Endothelial cell (in vitro differentiated cells): ENCODE results near the gene EML4. TPM values are rescaled to one million over a fixed set of nuclear protein-coding genes. Genes with fewer than 3 reads are reported as not detected.
"Not testable (repeated sequence)": the region's sequence is repeated elsewhere in the genome, so short reads cannot be mapped to it uniquely, and the experiment has no call there.

Experiments used
- DNase-seq: peaks from one replicate; pipeline ENCODE4 v3.0.0; 2021; ENCODE audit warnings: low spot score
- H3K27ac Mint-ChIP-seq: one replicate; pipeline ENCODE4 v1.8.0; 2021; ENCODE audit warnings: mixed read lengths, inconsistent platforms; ENCODE audit not compliant: unreplicated experiment
- H3K27me3 Mint-ChIP-seq: one replicate; pipeline ENCODE4 v1.8.0; 2021; ENCODE audit warnings: mild to moderate bottlenecking, moderate library complexity, mixed read lengths, inconsistent platforms; ENCODE audit not compliant: unreplicated experiment
- H3K36me3 Mint-ChIP-seq: one replicate; pipeline ENCODE4 v1.8.0; 2021; ENCODE audit warnings: mild to moderate bottlenecking, low read depth, mixed read lengths, inconsistent platforms; ENCODE audit not compliant: unreplicated experiment
- H3K4me1 Mint-ChIP-seq: one replicate; pipeline ENCODE4 v1.8.0; 2021; ENCODE audit warnings: mild to moderate bottlenecking, mixed read lengths, inconsistent platforms; ENCODE audit not compliant: unreplicated experiment
- H3K4me3 Mint-ChIP-seq: one replicate; pipeline ENCODE4 v1.8.0; 2021; ENCODE audit warnings: mild to moderate bottlenecking, mixed read lengths, inconsistent platforms; ENCODE audit not compliant: unreplicated experiment
- H3K9me3 Mint-ChIP-seq: one replicate; pipeline ENCODE4 v1.8.0; 2021; ENCODE audit warnings: mixed read lengths, inconsistent platforms; ENCODE audit not compliant: unreplicated experiment
- total RNA-seq: library from RNA; stranded (reverse); fragmentation: NEBNext Ultra II Directional; extraction: Animal tissue kit (Norgen Biotek cat#: 25700); gene quantifications from one replicate; pipeline ENCODE4 v1.2.1, GENCODE V29; 2021; ENCODE audit not compliant: unreplicated experiment
- TF ChIP-seq, protein P1 (sequence below): fragments of 200-600 bp; sonication (generic); IDR thresholded peaks from one replicate; pipeline ENCODE4 v1.5.0; 2021; ENCODE audit warnings: antibody characterized with exemption; ENCODE audit not compliant: unreplicated experiment

The EML4 gene
- total RNA-seq, 1 donor from 2014 or later = 49.7 TPM

DNA sequence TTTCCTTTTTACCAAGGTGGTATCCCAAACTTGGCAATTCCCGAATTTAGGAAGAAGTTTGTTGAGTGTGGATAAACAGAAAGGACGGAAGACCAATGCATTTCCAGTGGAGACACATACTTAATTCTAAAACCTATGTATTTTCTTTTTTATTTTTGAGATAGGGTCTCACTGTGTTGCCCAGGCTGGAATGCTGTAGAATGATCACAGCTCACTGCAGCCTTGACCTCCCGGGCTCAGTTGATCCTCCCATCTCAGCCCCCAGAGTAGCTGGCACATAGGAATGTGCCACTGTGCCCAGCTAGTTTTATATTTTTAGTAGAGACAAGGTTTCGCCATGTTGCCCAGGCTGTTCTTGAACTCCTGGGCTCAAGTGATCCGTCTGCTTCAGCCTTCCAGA is 101.6 kb downstream of the EML4 start:
- no peak for DNase-seq
- TF ChIP-seq, protein P1, sequence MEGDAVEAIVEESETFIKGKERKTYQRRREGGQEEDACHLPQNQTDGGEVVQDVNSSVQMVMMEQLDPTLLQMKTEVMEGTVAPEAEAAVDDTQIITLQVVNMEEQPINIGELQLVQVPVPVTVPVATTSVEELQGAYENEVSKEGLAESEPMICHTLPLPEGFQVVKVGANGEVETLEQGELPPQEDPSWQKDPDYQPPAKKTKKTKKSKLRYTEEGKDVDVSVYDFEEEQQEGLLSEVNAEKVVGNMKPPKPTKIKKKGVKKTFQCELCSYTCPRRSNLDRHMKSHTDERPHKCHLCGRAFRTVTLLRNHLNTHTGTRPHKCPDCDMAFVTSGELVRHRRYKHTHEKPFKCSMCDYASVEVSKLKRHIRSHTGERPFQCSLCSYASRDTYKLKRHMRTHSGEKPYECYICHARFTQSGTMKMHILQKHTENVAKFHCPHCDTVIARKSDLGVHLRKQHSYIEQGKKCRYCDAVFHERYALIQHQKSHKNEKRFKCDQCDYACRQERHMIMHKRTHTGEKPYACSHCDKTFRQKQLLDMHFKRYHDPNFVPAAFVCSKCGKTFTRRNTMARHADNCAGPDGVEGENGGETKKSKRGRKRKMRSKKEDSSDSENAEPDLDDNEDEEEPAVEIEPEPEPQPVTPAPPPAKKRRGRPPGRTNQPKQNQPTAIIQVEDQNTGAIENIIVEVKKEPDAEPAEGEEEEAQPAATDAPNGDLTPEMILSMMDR = no peak
- Mint-ChIP-seq H3K9me3 (no peaks in the 10 kb centered on the region), H3K27ac (no peak overlapping the region), H3K4me1 (peaks cover 12% of the 10 kb centered on the region), H3K4me3 (no peak overlapping the region), H3K36me3 (no peaks in the 10 kb centered on the region), H3K27me3 (no peaks in the 10 kb centered on the region)

DNA sequence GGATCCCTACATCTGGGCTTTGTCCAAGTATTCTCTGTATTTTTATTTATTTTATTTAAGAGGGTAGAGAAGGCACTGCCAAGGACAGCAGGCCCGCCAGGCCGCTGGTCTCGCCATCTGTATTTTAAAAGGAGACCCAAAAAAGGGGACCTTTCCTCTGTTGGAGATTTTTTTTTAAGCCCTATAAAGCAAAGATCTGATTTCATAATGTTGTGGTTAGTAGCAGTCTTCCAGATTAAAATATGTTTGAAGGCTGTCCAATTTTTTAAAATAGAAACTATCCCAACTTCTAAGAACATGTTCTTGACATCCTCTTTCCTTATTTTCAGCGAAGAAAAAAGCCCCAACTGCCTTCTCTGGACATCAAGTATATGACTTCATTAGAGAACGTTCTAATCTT is 102.1 kb downstream of the EML4 start:
- not testable (repeated sequence) for H3K9me3 Mint-ChIP-seq, H3K36me3 Mint-ChIP-seq, H3K27ac Mint-ChIP-seq, H3K4me3 Mint-ChIP-seq, DNase-seq, H3K27me3 Mint-ChIP-seq
- peaks cover 12% of the 10 kb centered on the region for H3K4me1 Mint-ChIP-seq

GRCh38 chr2:42274863-42275262 is 105.7 kb downstream of the EML4 start:
- Mint-ChIP-seq H3K9me3 (no peaks in the 10 kb centered on the region), H3K27me3 (no peaks in the 10 kb centered on the region), H3K36me3 (no peaks in the 10 kb centered on the region), H3K27ac (peak overlapping the region; percentile 26), H3K4me3 (no peak overlapping the region), H3K4me1 (no peaks in the 10 kb centered on the region)
- TF ChIP-seq, protein P1 = no peak
- no peak for DNase-seq

GRCh38 chr2:42281416-42282081 is 112.4 kb downstream of the EML4 start:
- TF ChIP-seq, protein P1 = no peak
- peaks cover 15% of the 10 kb centered on the region for H3K4me1 Mint-ChIP-seq
- no peak for DNase-seq
- H3K9me3 Mint-ChIP-seq = no peaks in the 10 kb centered on the region
- peak overlapping the region; percentile 65 for H3K27ac Mint-ChIP-seq
- no peaks in the 10 kb centered on the region for H3K27me3 Mint-ChIP-seq
- peaks cover 3% of the 10 kb centered on the region for H3K36me3 Mint-ChIP-seq
- H3K4me3 Mint-ChIP-seq = no peak overlapping the region

DNA sequence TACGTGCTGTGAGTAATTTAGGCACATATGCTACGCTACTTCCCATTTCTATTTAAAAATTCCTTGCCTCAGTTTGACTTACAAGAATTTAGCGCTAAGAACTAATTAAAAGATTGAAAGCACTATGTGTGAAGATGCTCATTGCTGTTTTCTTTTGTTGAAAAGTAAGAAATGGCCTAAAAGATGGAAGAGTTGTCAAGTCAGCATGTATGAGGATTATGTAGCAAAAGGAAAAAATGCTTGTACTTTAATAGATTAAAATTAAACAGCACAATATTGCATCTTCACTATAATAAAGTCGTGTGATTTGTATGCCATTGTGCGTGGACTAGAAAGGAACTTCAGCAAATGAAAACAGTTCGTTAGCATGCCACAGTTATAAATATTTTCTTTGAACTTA is 114.9 kb downstream of the EML4 start:
- DNase-seq = no peak
- H3K4me3 Mint-ChIP-seq = no peak overlapping the region
- peaks cover 15% of the 10 kb centered on the region for H3K4me1 Mint-ChIP-seq
- no peaks in the 10 kb centered on the region for H3K27me3 Mint-ChIP-seq
- no peak overlapping the region for H3K27ac Mint-ChIP-seq
- TF ChIP-seq, protein P1 = no peak
- peaks cover 3% of the 10 kb centered on the region for H3K36me3 Mint-ChIP-seq
- no peaks in the 10 kb centered on the region for H3K9me3 Mint-ChIP-seq
